Measurements from ENCODE around the gene INSYN2A.

INSYN2A gene

GRCh38 chr10:127151981-127152699 lies 44.3 kb downstream of the INSYN2A start:
- DNase-seq (ENCODE audit: low read depth), result no peak

GRCh38 chr10:127151541-127151940 lies 44.9 kb downstream of the INSYN2A start:
- DNase-seq (ENCODE audit: low read depth), result no peak

- no peak for DNase-seq (ENCODE audit: low read depth)
Measured at GRCh38 chr10:127150136-127150535, 46.3 kb downstream of the INSYN2A start.

GRCh38 chr10:127149501-127150081 lies 46.8 kb downstream of the INSYN2A start:
- no peak for DNase-seq (ENCODE audit: low read depth)

GRCh38 chr10:127148933-127149220 lies 47.5 kb downstream of the INSYN2A start:
- no peak for DNase-seq (ENCODE audit: low read depth)

- DNase-seq (ENCODE audit: low read depth), result no peak
Measured at GRCh38 chr10:127148066-127148932, 48.1 kb downstream of the INSYN2A start.

GRCh38 chr10:127146661-127147060 lies 49.7 kb downstream of the INSYN2A start:
- no peak for DNase-seq (ENCODE audit: low read depth)

All from activated T-cell treated with anti-CD3 and anti-CD28 coated beads for 1 hour (primary cell).